H1 (cell line): ENCODE measurements around the gene APH1B. TPM values are rescaled to one million over a fixed set of nuclear protein-coding genes. Genes with fewer than 3 reads are reported as not detected.

ENCODE experiments used
- JUND ChIP-seq: IDR thresholded peaks from 2 replicates; pipeline ENCODE4 v1.6.1; 2011; ENCODE audit warnings: mild to moderate bottlenecking, improper control_type of control experiment, low read length
- polyA plus RNA-seq, 7 experiments: library from polyadenylated mRNA; depleted of rRNA in 3 of 7; stranded (reverse) in 5 of 7; unstranded in 2 of 7; fragments of >200 nt in 5 of 7; fragments of 200-250 nt in 2 of 7; gene quantifications; 1 replicate in 5 of 7; 2 replicates in 1 of 7; 4 replicates in 1 of 7; pipeline versions ENCODE4 v1.2.1 to v1.2.3, GENCODE V29; 2011 to 2013; ENCODE audit warnings: missing spikeins in 2 of 7, mixed read lengths in 2 of 7
- total RNA-seq: library from RNA; stranded (reverse); fragmentation: NEBNext Ultra II Directional; extraction: Animal tissue kit (Norgen Biotek cat#: 25700); gene quantifications from 2 replicates; pipeline ENCODE4 v1.2.1, GENCODE V29; 2021
- TF ChIP-seq, protein P1 (sequence below): IDR thresholded peaks from 2 replicates; pipeline ENCODE4 v1.6.1; 2012; ENCODE audit warnings: inconsistent platforms

The APH1B gene
- total and polyA plus RNA-seq, 2 of the 8 experiments (the other 6 are each of a cell fraction or from before 2014, with no cell fraction given) = 11.5 to 22.9 TPM

DNA sequence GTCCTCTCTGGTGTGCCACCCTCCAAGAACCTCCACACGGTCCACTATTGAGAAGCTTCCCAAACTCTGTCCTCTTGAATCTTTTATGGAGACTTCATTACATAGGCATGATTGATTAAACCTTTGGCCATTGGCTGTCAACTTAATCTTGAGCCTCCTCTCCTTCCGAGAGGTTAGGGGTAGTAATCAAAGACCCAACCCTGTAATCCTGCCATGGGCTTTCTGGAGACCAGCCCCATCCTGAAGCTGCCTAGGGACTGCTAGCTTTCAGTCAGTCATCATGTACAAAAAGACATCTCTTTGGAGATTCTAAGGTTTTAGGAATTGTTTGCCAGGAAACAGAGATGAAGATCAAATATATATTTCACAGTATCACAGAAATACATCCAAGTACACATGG is 37.0 kb downstream of the APH1B start (continued):
- TF ChIP-seq, protein P1, sequence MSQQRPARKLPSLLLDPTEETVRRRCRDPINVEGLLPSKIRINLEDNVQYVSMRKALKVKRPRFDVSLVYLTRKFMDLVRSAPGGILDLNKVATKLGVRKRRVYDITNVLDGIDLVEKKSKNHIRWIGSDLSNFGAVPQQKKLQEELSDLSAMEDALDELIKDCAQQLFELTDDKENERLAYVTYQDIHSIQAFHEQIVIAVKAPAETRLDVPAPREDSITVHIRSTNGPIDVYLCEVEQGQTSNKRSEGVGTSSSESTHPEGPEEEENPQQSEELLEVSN = no peak
- no peak for TF ChIP-seq JUND
